WTC11 (cell line): ENCODE results near the gene CPE.

Source experiments
- CREB1 ChIP-seq: sonication (generic); formaldehyde crosslinking; IDR thresholded peaks from 2 replicates; pipeline ENCODE4 v1.8.0; 2023; ENCODE audit warnings: mild to moderate bottlenecking, missing genetic modification reagents
- CREM ChIP-seq: sonication (generic); formaldehyde crosslinking; IDR thresholded peaks from 2 replicates; pipeline ENCODE4 v1.8.1; 2022; ENCODE audit warnings: mild to moderate bottlenecking, missing genetic modification reagents, moderate library complexity
- CTCF ChIP-seq: fragments of 200-600 bp; IDR thresholded peaks from 2 replicates; pipeline ENCODE4 v1.8.0; 2022; ENCODE audit warnings: antibody characterized with exemption
- ESRRA ChIP-seq: sonication (generic); formaldehyde crosslinking; IDR thresholded peaks from 2 replicates; pipeline ENCODE4 v1.8.1; 2022; ENCODE audit warnings: mild to moderate bottlenecking, missing genetic modification reagents, borderline replicate concordance
- FOXK1 ChIP-seq: sonication (generic); formaldehyde crosslinking; IDR thresholded peaks from 2 replicates; pipeline ENCODE4 v1.8.0; 2022; ENCODE audit warnings: mild to moderate bottlenecking, moderate library complexity, missing genetic modification reagents
- JUN ChIP-seq: sonication (generic); formaldehyde crosslinking; IDR thresholded peaks from 2 replicates; pipeline ENCODE4 v1.8.0; 2023; ENCODE audit warnings: mild to moderate bottlenecking, missing genetic modification reagents
- MYBL2 ChIP-seq: sonication (generic); formaldehyde crosslinking; IDR thresholded peaks from 2 replicates; pipeline ENCODE4 v1.8.1; 2023; ENCODE audit warnings: mild to moderate bottlenecking, moderate library complexity, missing genetic modification reagents
- USF2 ChIP-seq: sonication (generic); formaldehyde crosslinking; IDR thresholded peaks from 2 replicates; pipeline ENCODE4 v1.8.1; 2023; ENCODE audit warnings: mild to moderate bottlenecking, missing genetic modification reagents, moderate library complexity

GRCh38 chr4:165394275-165394674 lies 15.5 kb downstream of the CPE start:
- TF ChIP-seq USF2 (CRISPR knock-in tag) (no peak), CTCF (no peak), ESRRA (no peak), CREB1 (no peak), CREM (no peak), FOXK1 (CRISPR knock-in tag) (no peak), JUN (no peak), MYBL2 (CRISPR knock-in tag) (no peak)
